Aorta (tissue), 5 donors: Measurements from ENCODE around the gene ZNF12. TPM values are rescaled to one million over a fixed set of nuclear protein-coding genes. Genes with fewer than 3 reads are reported as not detected.
"Not testable (repeated sequence)": the region's sequence is repeated elsewhere in the genome, so short reads cannot be mapped to it uniquely, and the experiment has no call there.

ENCODE experiments used
- ATAC-seq: fragments of 200-7000 bp; cut with Tn5 transposase; one replicate; pipeline ENCODE4 v1.9.1; 2022; ENCODE audit warnings: moderate library complexity; ENCODE audit not compliant: low FRiP score
- DNase-seq, 2 donors: peaks; one replicate each; pipeline ENCODE4 v3.0.0-alpha.2; 2020
- H3K27ac ChIP-seq, 2 donors: one replicate each; pipeline ENCODE4 v1.5.1; 2013; ENCODE audit warnings: low read length in 2 of 2, mild to moderate bottlenecking in 2 of 2, moderate library complexity in 2 of 2, control low read depth in 1 of 2, inconsistent platforms in 1 of 2, low read depth in 1 of 2
- H3K27me3 ChIP-seq, 2 donors: one replicate each; pipeline ENCODE4 v1.6.1; 2013; ENCODE audit warnings: control low read depth in 1 of 2, low read length in 1 of 2, mild to moderate bottlenecking in 1 of 2, moderate library complexity in 1 of 2; ENCODE audit not compliant: insufficient read depth in 2 of 2, control insufficient read depth in 1 of 2
- H3K36me3 ChIP-seq, 2 donors: one replicate each; pipeline ENCODE4 v1.6.1; 2013; ENCODE audit warnings: control low read depth in 1 of 2, low read length in 1 of 2, mild to moderate bottlenecking in 1 of 2; ENCODE audit not compliant: insufficient read depth in 2 of 2, control insufficient read depth in 1 of 2
- H3K4me1 ChIP-seq, 2 donors: one replicate each; pipeline ENCODE4 v1.6.1; 2013; ENCODE audit warnings: low read length in 2 of 2, control low read depth in 1 of 2, mild to moderate bottlenecking in 1 of 2, moderate library complexity in 1 of 2; ENCODE audit not compliant: insufficient read depth in 2 of 2, control insufficient read depth in 1 of 2
- H3K4me3 ChIP-seq, 2 donors: one replicate each; pipeline ENCODE4 v1.5.1; 2013; ENCODE audit warnings: low read length in 2 of 2, control low read depth in 1 of 2, mild to moderate bottlenecking in 1 of 2
- H3K9me3 ChIP-seq: one replicate; pipeline ENCODE4 v1.6.1; 2013; ENCODE audit warnings: mild to moderate bottlenecking, low read length; ENCODE audit not compliant: control insufficient read depth
- WGBS, 2 donors: extraction: QIAGEN DNeasy Blood & Tissue Kit; methylation state at CpG; one replicate each; pipeline ENCODE4 v1.1.7; 2013; 5-methylcytosine and 5-hydroxymethylcytosine counted together
- intact Hi-C, 2 donors: fragments of 100-400 bp; cut with DNase I; formaldehyde crosslinking; loops; one replicate each; pipeline versions ENCODE4 v1.14.2 to v1.15.0; 2022
- polyA plus RNA-seq, 2 donors: library from polyadenylated mRNA; stranded (reverse); fragments of 200-250 nt; gene quantifications; one replicate each; pipeline ENCODE4 v1.2.3, GENCODE V29; 2013
- total RNA-seq, 2 donors: library from RNA; stranded (reverse); fragmentation: NEBNext Ultra II Directional; extraction: Animal tissue kit (Norgen Biotek cat#: 25700); gene quantifications; one replicate each; pipeline ENCODE4 v1.2.1, GENCODE V29; 2021
- donor health status: healthy with polysubstance abuse.
- donor health status: Bipolar disorder and iron deficiency.
- donor health status: DM: no; HTN: no; CAD: no.
- donor health status: DM: no; HTN: no; CAD: no.
- donor health status: DM: yes; HTN: yes; CAD: no.

Gene ZNF12
- total and polyA plus RNA-seq, 4 donors = 8.9 to 26.7 (median 20.3) TPM

DNA sequence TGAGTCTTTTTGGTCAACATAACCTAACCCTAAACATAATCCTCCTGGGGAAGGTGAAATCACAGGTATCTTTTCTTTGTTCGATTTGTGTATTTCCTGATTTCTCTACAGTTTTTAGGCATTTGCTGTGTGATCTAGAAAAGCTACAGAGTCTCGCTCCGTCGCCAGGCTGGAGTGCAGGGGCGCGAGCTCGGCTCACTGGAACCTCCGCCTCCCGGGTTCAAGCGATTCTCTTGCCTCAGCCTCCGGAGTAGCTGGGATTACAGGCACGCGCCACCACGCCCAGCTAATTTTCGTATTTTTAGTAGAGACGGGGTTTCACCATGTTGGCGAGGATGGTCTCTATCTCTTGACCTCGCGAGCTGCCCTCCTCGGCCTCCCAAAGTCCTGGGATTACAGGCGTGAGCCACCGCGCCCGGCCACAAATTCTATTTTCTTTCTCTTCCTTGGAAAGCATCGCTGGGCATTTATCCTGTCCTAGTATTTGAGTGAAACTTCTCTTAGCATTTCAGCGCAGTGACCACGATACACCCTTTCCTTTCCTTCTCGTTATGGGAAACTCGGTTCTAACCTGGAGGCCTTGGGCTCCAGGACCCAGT lies 22.2 kb upstream of the ZNF12 start:
- H3K27ac ChIP-seq = peak overlapping the region in 1 of 2 donors; percentile 4
- not testable (repeated sequence) for H3K9me3 ChIP-seq, H3K36me3 ChIP-seq, H3K27me3 ChIP-seq, DNase-seq, H3K4me1 ChIP-seq, ATAC-seq
- 57 to 63% methylated on average over 29 of the region's 29 CpGs for WGBS, 2 donors
- peak overlapping the region in 1 of 2 donors; percentile 74 for H3K4me3 ChIP-seq
- intact Hi-C loops = loop anchor here in 1 of 2 donors (2.0 kb wide), 1 partner anchor 22 kb away; the partner anchor contains the start of gene ZNF12

DNA sequence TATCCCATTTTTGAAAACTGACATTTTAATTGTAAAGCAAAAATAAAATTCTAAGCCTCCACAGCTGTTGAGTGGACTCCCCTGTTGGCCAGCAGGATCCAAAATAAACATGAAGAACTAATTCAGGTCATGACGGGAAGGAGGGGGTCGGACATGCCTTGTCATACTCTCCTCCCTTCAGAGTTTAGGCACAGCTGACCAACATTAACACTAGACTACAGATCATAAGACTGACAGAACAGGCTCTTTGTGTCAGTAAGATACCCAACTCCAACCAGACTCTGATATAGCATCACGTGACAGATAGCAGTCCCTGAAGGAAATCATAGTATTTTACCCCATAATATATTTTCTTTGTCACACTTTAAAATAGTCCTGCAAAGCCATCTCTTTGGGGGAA lies 20.9 kb upstream of the ZNF12 start:
- H3K27me3 ChIP-seq = no peaks in the 10 kb centered on the region
- intact Hi-C loops = loop anchor here in 1 of 2 donors (2.0 kb wide), 1 partner anchor 21 kb away; the partner anchor contains the start of gene ZNF12
- WGBS, 2 donors = 61 to 75% methylated on average over 3 of the region's 3 CpGs
- no peaks in the 10 kb centered on the region for H3K4me1 ChIP-seq
- no peak overlapping the region for H3K4me3 ChIP-seq
- ATAC-seq (no peak), DNase-seq (no peak)
- no peak overlapping the region for H3K27ac ChIP-seq
- H3K9me3 ChIP-seq = no peaks in the 10 kb centered on the region
- no peaks in the 10 kb centered on the region for H3K36me3 ChIP-seq

GRCh38 chr7:6726341-6726740 lies 19.6 kb upstream of the ZNF12 start:
- H3K27me3 ChIP-seq, H3K4me3 ChIP-seq, ATAC-seq, intact Hi-C loops, H3K4me1 ChIP-seq, H3K9me3 ChIP-seq, H3K36me3 ChIP-seq, H3K27ac ChIP-seq, DNase-seq: not testable (repeated sequence)
- whole genome bisulfite sequencing, 2 donors = 91 to 95% methylated on average over 5 of the region's 5 CpGs

GRCh38 chr7:6725003-6725402 lies 18.3 kb upstream of the ZNF12 start:
- Histone ChIP-seq H3K36me3 (no peaks in the 10 kb centered on the region), H3K27me3 (no peaks in the 10 kb centered on the region), H3K4me1 (no peaks in the 10 kb centered on the region), H3K9me3 (no peaks in the 10 kb centered on the region), H3K27ac (no peak overlapping the region), H3K4me3 (no peak overlapping the region)
- ATAC-seq (no peak), DNase-seq (peak in 1 of 2 donors; percentile 49)
- 88 to 90% methylated on average over 10 of the region's 10 CpGs for WGBS, 2 donors
- intact Hi-C loops = no loop called here

GRCh38 chr7:6724351-6724750 lies 17.6 kb upstream of the ZNF12 start:
- H3K4me3 ChIP-seq, H3K4me1 ChIP-seq, intact Hi-C loops, DNase-seq, H3K27ac ChIP-seq, H3K27me3 ChIP-seq, H3K9me3 ChIP-seq, ATAC-seq, H3K36me3 ChIP-seq: not testable (repeated sequence)
- WGBS, 2 donors = 87% methylated on average over 4 of the region's 4 CpGs

DNA sequence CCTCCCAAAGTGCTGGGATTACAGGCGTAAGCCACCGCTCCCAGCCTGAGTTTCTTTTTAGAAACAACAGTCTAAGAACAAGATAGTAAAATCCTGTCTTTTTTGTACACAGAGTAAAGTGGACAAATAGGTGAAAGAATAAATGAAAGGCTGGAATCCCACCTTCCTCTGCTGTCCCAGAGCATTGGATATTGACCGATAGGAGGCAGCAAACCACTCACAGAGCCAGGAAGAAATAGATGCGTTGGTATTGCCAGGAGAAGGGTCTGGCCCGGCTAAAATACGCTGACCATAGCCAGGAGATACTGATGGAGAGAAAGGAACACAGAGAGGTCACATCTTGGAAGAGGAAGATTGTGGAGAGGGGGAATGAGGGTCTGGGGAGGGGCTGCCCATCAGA lies 11.4 kb upstream of the ZNF12 start:
- DNase-seq (no peak), ATAC-seq (no peak)
- Histone ChIP-seq H3K9me3 (no peaks in the 10 kb centered on the region), H3K36me3 (no peaks in the 10 kb centered on the region), H3K27ac (no peak overlapping the region), H3K4me1 (no peaks in the 10 kb centered on the region), H3K4me3 (no peak overlapping the region), H3K27me3 (no peaks in the 10 kb centered on the region)
- intact Hi-C loops = no loop called here
- WGBS, 2 donors = 59 to 67% methylated on average over 6 of the region's 6 CpGs

DNA sequence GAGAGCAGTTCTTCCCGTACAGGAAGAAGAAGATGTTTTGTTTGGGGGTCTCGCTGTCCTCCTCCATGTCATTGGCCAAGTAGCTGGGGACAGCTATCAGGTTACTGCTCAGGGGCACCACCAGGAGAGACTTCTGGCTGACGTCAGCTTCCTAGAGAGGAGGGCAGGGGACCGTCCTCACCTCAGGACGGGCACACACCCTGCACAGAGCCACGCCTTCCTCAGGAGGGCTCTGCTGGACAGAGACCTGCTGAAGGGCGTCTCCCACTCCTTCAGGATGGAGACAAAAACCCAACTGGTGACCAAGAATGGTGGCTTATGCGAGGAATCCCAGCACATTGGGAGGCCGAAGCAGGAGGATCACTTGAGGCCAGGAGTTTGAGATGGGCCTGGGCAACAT lies 9.2 kb upstream of the ZNF12 start:
- H3K36me3 ChIP-seq, intact Hi-C loops, H3K27ac ChIP-seq, H3K4me1 ChIP-seq, DNase-seq, H3K4me3 ChIP-seq, ATAC-seq, H3K27me3 ChIP-seq, H3K9me3 ChIP-seq: not testable (repeated sequence)
- 58 to 75% methylated on average over 9 of the region's 9 CpGs for WGBS, 2 donors

DNA sequence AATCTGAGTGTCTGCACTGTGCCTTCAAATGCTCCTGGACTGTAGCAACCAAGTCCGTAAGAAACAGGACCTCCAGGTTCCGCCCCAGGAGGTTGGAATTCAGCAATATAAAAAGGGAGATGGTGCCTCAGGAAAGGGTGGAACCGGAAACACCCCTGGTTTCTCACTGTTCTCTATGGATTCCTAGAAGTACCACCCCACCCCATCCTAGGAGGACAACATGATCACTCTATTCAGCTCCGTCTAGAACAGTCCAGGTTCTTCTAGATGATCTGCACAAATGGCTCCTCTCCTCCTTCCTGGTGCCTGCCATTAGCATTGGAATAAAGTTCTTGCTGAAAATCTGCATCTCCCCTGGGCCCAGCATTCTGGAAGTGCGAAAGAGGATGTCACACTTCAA lies 7.6 kb upstream of the ZNF12 start:
- intact Hi-C loops = no loop called here
- no peak overlapping the region for H3K4me3 ChIP-seq
- H3K4me1 ChIP-seq = no peaks in the 10 kb centered on the region
- 82 to 85% methylated on average over 5 of the region's 5 CpGs for WGBS, 2 donors
- H3K9me3 ChIP-seq = no peaks in the 10 kb centered on the region
- ATAC-seq = no peak
- H3K27me3 ChIP-seq = no peaks in the 10 kb centered on the region
- no peak overlapping the region for H3K27ac ChIP-seq
- H3K36me3 ChIP-seq = no peaks in the 10 kb centered on the region
- DNase-seq = no peak

DNA sequence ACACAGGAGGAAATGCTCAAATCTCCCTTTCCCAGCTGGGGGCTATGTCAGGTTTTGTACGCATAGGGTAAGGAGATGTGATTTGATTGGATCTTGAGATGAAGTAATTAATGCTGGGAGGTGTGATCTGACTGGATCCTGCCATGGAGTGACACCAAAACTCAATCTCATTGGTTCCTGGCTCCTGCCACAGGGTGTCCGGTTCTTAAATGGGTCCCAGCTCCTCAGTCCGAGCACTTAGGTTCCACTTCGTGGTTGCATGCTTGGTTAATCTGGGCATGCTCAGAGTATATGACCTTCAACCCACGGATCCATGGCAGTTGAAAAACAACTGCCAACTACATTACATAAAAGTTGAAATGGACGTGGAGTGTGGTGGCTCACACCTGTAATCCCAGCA lies 3.1 kb upstream of the ZNF12 start:
- intact Hi-C loops = no loop called here
- Histone ChIP-seq H3K27me3 (no peaks in the 10 kb centered on the region), H3K4me3 (no peak overlapping the region), H3K36me3 (no peaks in the 10 kb centered on the region), H3K9me3 (no peaks in the 10 kb centered on the region), H3K4me1 (no peaks in the 10 kb centered on the region), H3K27ac (no peak overlapping the region)
- ATAC-seq (no peak), DNase-seq (no peak)
- WGBS, 2 donors = 88 to 90% methylated on average over 6 of the region's 6 CpGs
